HL-60/S4 treated with phorbol 12-myristate 13-acetate at 8.2 ng/mL for 4 days and 3 days (cell line): ENCODE measurements around the gene EHMT1.
"Not testable (repeated sequence)": the region's sequence is repeated elsewhere in the genome, so short reads cannot be mapped to it uniquely, and the experiment has no call there.

Experiments
- in situ Hi-C: fragments of 300-500 bp; cut with MboI; formaldehyde crosslinking; loops from 2 replicates; pipeline ENCODE4 v1.15.0; 2022; ENCODE audit warnings: low sequenced_read_pairs

Gene EHMT1

GRCh38 chr9:137757613-137758029 lies 138.8 kb downstream of the EHMT1 start:
- in situ Hi-C loops = no loop called here

- in situ Hi-C loops = no loop called here
These were observed 139.3 kb downstream of the EHMT1 start for GRCh38 chr9:137758067-137758466.

GRCh38 chr9:137759117-137759516 lies 140.3 kb downstream of the EHMT1 start:
- in situ Hi-C loops = no loop called here

GRCh38 chr9:137759649-137760321 lies 141.0 kb downstream of the EHMT1 start:
- in situ Hi-C loops = no loop called here

- in situ Hi-C loops = no loop called here
These were observed 141.6 kb downstream of the EHMT1 start for GRCh38 chr9:137760426-137760825.

GRCh38 chr9:137761032-137761431 lies 142.2 kb downstream of the EHMT1 start:
- in situ Hi-C loops = no loop called here

- in situ Hi-C loops = no loop called here
These were observed 143.0 kb downstream of the EHMT1 start for GRCh38 chr9:137761793-137762192.

- in situ Hi-C loops = no loop called here
These were observed 143.7 kb downstream of the EHMT1 start for GRCh38 chr9:137762414-137763061.

GRCh38 chr9:137763271-137763955 lies 144.6 kb downstream of the EHMT1 start:
- in situ Hi-C loops = no loop called here

GRCh38 chr9:137764171-137764671 lies 145.4 kb downstream of the EHMT1 start:
- in situ Hi-C loops = no loop called here

GRCh38 chr9:137764981-137765380 lies 146.2 kb downstream of the EHMT1 start:
- in situ Hi-C loops = no loop called here

GRCh38 chr9:137765536-137765935 lies 146.7 kb downstream of the EHMT1 start:
- in situ Hi-C loops = no loop called here

GRCh38 chr9:137771580-137771979 lies 152.8 kb downstream of the EHMT1 start:
- in situ Hi-C loops = no loop called here

- in situ Hi-C loops = no loop called here
These were observed 153.6 kb downstream of the EHMT1 start for GRCh38 chr9:137772281-137772873.

GRCh38 chr9:137774775-137775386 lies 156.1 kb downstream of the EHMT1 start:
- in situ Hi-C loops = no loop called here

- in situ Hi-C loops = no loop called here
These were observed 157.6 kb downstream of the EHMT1 start for GRCh38 chr9:137776306-137776995.

- in situ Hi-C loops = no loop called here
These were observed 159.0 kb downstream of the EHMT1 start for GRCh38 chr9:137777761-137778160.

GRCh38 chr9:137778336-137778735 lies 159.5 kb downstream of the EHMT1 start:
- in situ Hi-C loops = no loop called here

GRCh38 chr9:137778914-137779313 lies 160.1 kb downstream of the EHMT1 start:
- in situ Hi-C loops = no loop called here

GRCh38 chr9:137780031-137780430 lies 161.2 kb downstream of the EHMT1 start:
- in situ Hi-C loops = not testable (repeated sequence)
